CD14-positive monocyte (primary cell): ENCODE data around the gene GRIA1. TPM values are rescaled to one million over a fixed set of nuclear protein-coding genes. Genes with fewer than 3 reads are reported as not detected.

Experiments
- DNase-seq, 3 donors: peaks; one replicate each; pipeline ENCODE4 v3.0.0-alpha.2; 2011 to 2022
- H2AFZ ChIP-seq: 2 replicates; pipeline ENCODE4 v1.6.0; 2012; ENCODE audit warnings: mild to moderate bottlenecking, low read depth, low read length, inconsistent platforms; ENCODE audit not compliant: insufficient read depth, poor library complexity, severe bottlenecking
- H3K27ac ChIP-seq, 2 donors: 1 replicate in 1 of 2; 2 replicates in 1 of 2; pipeline ENCODE4 v1.5.1; 2012 to 2013; ENCODE audit warnings: low read length in 2 of 2, control low read depth in 1 of 2, inconsistent platforms in 1 of 2, low read depth in 1 of 2, mild to moderate bottlenecking in 1 of 2
- H3K27me3 ChIP-seq, 2 donors: one replicate each; pipeline versions ENCODE4 v1.6.0 to v1.6.1; 2011 to 2013; ENCODE audit warnings: low read length in 2 of 2; ENCODE audit not compliant: control insufficient read depth in 2 of 2, insufficient read depth in 2 of 2
- H3K36me3 ChIP-seq, 2 donors: replicated peaks in 1 of 2; 1 replicate in 1 of 2; 2 replicates in 1 of 2; pipeline versions ENCODE4 v1.5.1 to v1.6.1; 2012 to 2013; ENCODE audit warnings: low read length in 2 of 2, control low read depth in 1 of 2, inconsistent platforms in 1 of 2, mild to moderate bottlenecking in 1 of 2; ENCODE audit not compliant: insufficient read depth in 2 of 2, control insufficient read depth in 1 of 2
- H3K4me1 ChIP-seq, 2 donors: 1 replicate in 1 of 2; 2 replicates in 1 of 2; pipeline versions ENCODE4 v1.5.1 to v1.6.1; 2012 to 2013; ENCODE audit warnings: low read length in 2 of 2, control low read depth in 1 of 2, inconsistent platforms in 1 of 2, mild to moderate bottlenecking in 1 of 2, moderate library complexity in 1 of 2; ENCODE audit not compliant: insufficient read depth in 2 of 2, control insufficient read depth in 1 of 2
- H3K4me2 ChIP-seq: replicated peaks from 2 replicates; pipeline ENCODE3; 2012; ENCODE audit warnings: low read length, moderate library complexity, mild to moderate bottlenecking; ENCODE audit not compliant: poor library complexity, severe bottlenecking; ENCODE audit errors: extremely low read depth
- H3K4me3 ChIP-seq, 3 experiments: fragments of 200-600 bp in 1 of 3; sonication (generic) in 1 of 3; replicated peaks in 1 of 3; 1 replicate in 2 of 3; 2 replicates in 1 of 3; pipeline ENCODE4 v1.5.1; 2011 to 2013; ENCODE audit warnings: low read length in 3 of 3, mild to moderate bottlenecking in 3 of 3, control low read depth in 2 of 3, low read depth in 2 of 3, inconsistent platforms in 1 of 3, moderate library complexity in 1 of 3
- H3K79me2 ChIP-seq: 2 replicates; pipeline ENCODE4 v1.6.0; 2012; ENCODE audit warnings: mild to moderate bottlenecking, control low read depth, inconsistent platforms, low read length, moderate library complexity; ENCODE audit not compliant: insufficient read depth
- H3K9ac ChIP-seq: 2 replicates; pipeline ENCODE4 v1.6.0; 2017; ENCODE audit warnings: low read length, mild to moderate bottlenecking; ENCODE audit not compliant: insufficient read depth, poor library complexity, severe bottlenecking
- H3K9me3 ChIP-seq, 2 donors: replicated peaks in 1 of 2; 1 replicate in 1 of 2; 2 replicates in 1 of 2; pipeline versions ENCODE4 v1.5.1 to v1.6.1; 2012 to 2013; ENCODE audit warnings: low read length in 2 of 2, control low read depth in 1 of 2; ENCODE audit not compliant: control insufficient read depth in 1 of 2, insufficient read depth in 1 of 2
- H4K20me1 ChIP-seq: 2 replicates; pipeline ENCODE4 v1.6.0; 2012; ENCODE audit warnings: mild to moderate bottlenecking, low read length, control low read depth, moderate library complexity; ENCODE audit not compliant: insufficient read depth
- H3K27ac Mint-ChIP-seq, 7 donors: one replicate each; pipeline ENCODE4 v1.8.0; 2020; ENCODE audit warnings: mild to moderate bottlenecking in 7 of 7, mixed read lengths in 7 of 7, moderate library complexity in 6 of 7, inconsistent platforms in 2 of 7
- H3K27me3 Mint-ChIP-seq, 3 donors: one replicate each; pipeline ENCODE4 v1.8.0; 2021 to 2022; ENCODE audit warnings: low read depth in 3 of 3, mild to moderate bottlenecking in 3 of 3, mixed read lengths in 3 of 3, moderate library complexity in 3 of 3, inconsistent platforms in 1 of 3
- H3K36me3 Mint-ChIP-seq, 2 donors: one replicate each; pipeline ENCODE4 v1.8.0; 2020; ENCODE audit warnings: mixed read lengths in 2 of 2, inconsistent platforms in 1 of 2, mild to moderate bottlenecking in 1 of 2
- H3K4me1 Mint-ChIP-seq: one replicate; pipeline ENCODE4 v1.8.0; 2020; ENCODE audit warnings: mild to moderate bottlenecking, mixed read lengths
- H3K4me3 Mint-ChIP-seq, 2 donors: one replicate each; pipeline ENCODE4 v1.8.0; 2020; ENCODE audit warnings: mild to moderate bottlenecking in 2 of 2, mixed read lengths in 2 of 2, moderate library complexity in 1 of 2
- H3K9me3 Mint-ChIP-seq, 7 donors: one replicate each; pipeline ENCODE4 v1.8.0; 2020 to 2022; ENCODE audit warnings: mixed read lengths in 7 of 7, mild to moderate bottlenecking in 6 of 7, moderate library complexity in 6 of 7, inconsistent platforms in 2 of 7
- CTCF ChIP-seq: fragments of 200-600 bp; IDR thresholded peaks from one replicate; pipeline ENCODE4 v1.8.0; 2022; ENCODE audit warnings: antibody characterized with exemption, mild to moderate bottlenecking
- WGBS: methylation state at CpG from one replicate; pipeline ENCODE4 v1.1.5; 2013; ENCODE audit warnings: missing lambda C conversion rate; ENCODE audit not compliant: insufficient coverage; 5-methylcytosine and 5-hydroxymethylcytosine counted together
- intact Hi-C, 2 donors: fragments of 100-400 bp; cut with micrococcal nuclease; formaldehyde crosslinking; loops; one replicate each; pipeline versions ENCODE4 v1.15.0 to v1.15.1; 2023
- polyA plus RNA-seq, 3 donors: library from polyadenylated mRNA; depleted of rRNA in 1 of 3; unstranded in 2 of 3; stranded (reverse) in 1 of 3; fragments of 300-500 nt in 2 of 3; fragments of >200 nt in 1 of 3; fragmentation: Illumina TruSeq in 2 of 3; gene quantifications; 1 replicate in 2 of 3; 2 replicates in 1 of 3; pipeline ENCODE4 v1.2.3, GENCODE V29; 2012 to 2021

GRIA1 gene
- polyA plus RNA-seq, 3 donors: not detected

DNA sequence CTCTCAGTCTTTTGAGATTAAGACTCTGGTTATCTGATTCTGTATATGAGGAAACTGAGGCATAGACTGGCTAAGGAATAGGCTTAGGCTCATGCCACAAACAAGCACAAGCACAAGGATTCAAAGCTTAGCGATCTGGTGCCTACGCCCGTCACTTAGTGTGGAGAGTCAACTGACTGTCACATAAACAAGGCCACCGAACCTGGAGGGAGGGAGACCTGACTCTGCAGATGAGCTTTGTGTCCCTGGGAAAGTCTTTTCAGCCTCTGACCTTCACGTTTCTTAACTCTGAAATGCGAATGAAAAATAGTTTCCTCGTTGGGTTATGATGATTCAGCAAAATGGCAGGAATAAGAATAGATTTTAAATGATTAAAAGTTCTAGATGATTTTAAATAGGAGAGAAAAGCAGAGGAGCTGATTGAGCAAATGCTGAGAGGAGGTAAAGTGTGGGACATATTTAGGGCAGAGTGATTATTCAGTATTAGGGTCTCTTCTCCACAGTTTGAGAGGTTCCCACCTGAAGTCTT is 135.4 kb downstream of the GRIA1 start:
- WGBS: 55% methylated on average over 7 of the region's 7 CpGs
- H3K36me3 ChIP-seq: no peaks in the 10 kb centered on the region
- no peak overlapping the region for H3K27ac Mint-ChIP-seq

DNA sequence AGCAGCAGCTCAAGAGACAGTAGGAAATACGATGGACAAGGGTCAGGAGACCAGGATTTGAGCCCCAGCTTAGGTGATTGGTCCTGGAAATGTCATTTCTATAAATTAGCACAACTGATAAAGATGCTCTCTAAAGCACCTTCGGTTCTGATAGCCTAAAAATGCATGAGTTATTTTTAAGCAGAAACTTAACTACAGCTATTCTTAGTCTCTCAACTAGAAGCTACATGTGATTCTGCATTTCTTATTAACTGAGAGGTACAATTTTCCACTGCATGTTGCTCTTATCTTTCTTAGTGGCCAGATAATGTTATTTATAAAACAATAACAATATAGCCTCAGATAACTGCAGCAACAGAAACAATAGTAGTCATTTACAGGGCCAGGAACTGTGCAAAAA is 136.4 kb downstream of the GRIA1 start:
- Mint-ChIP-seq H3K9me3 (peaks cover 0 to 1% (median 0%) of the 10 kb centered on the region in 7 donors), H3K36me3 (no peaks in the 10 kb centered on the region)
- no CpG with 5 or more reads among the region's 2 CpGs for WGBS

More for the DNA sequence above, 135.4 kb downstream of the GRIA1 start:
- Mint-ChIP-seq H3K27me3 (peaks cover 0 to 2% (median 0%) of the 10 kb centered on the region in 3 donors), H3K4me3 (no peak overlapping the region), H3K9me3 (no peaks in the 10 kb centered on the region), H3K4me1 (no peaks in the 10 kb centered on the region), H3K36me3 (no peaks in the 10 kb centered on the region)
- H3K4me2 ChIP-seq: no peak overlapping the region
- H3K27me3 ChIP-seq: no peaks in the 10 kb centered on the region
- DNase-seq: no peak
- no peak overlapping the region for H3K27ac ChIP-seq
- no peaks in the 10 kb centered on the region for H4K20me1 ChIP-seq
- H3K9me3 ChIP-seq: no peaks in the 10 kb centered on the region
- H3K79me2 ChIP-seq: no peaks in the 10 kb centered on the region
- intact Hi-C loops: no loop called here
- no peak overlapping the region for H3K4me3 ChIP-seq
- H3K9ac ChIP-seq: no peak overlapping the region
- no peak for TF ChIP-seq CTCF
- no peaks in the 10 kb centered on the region for H3K4me1 ChIP-seq
- no peak overlapping the region for H2AFZ ChIP-seq

More for the DNA sequence above, 136.4 kb downstream of the GRIA1 start:
- no peaks in the 10 kb centered on the region for H3K9me3 ChIP-seq
- no peaks in the 10 kb centered on the region for H3K4me1 Mint-ChIP-seq
- DNase-seq: no peak
- intact Hi-C loops: no loop called here
- no peak overlapping the region for H2AFZ ChIP-seq
- peaks cover 0 to 2% (median 2%) of the 10 kb centered on the region in 3 donors for H3K27me3 Mint-ChIP-seq
- H3K4me2 ChIP-seq: no peak overlapping the region
- H4K20me1 ChIP-seq: no peaks in the 10 kb centered on the region
- H3K27me3 ChIP-seq: no peaks in the 10 kb centered on the region
- no peak overlapping the region for H3K27ac Mint-ChIP-seq
- H3K4me3 ChIP-seq: no peak overlapping the region
- no peaks in the 10 kb centered on the region for H3K36me3 ChIP-seq
- no peak overlapping the region for H3K9ac ChIP-seq
- no peak overlapping the region for H3K4me3 Mint-ChIP-seq
- H3K4me1 ChIP-seq: no peaks in the 10 kb centered on the region
- H3K27ac ChIP-seq: no peak overlapping the region
- no peak for TF ChIP-seq CTCF
- no peaks in the 10 kb centered on the region for H3K79me2 ChIP-seq
